Measurements from ENCODE around the gene ARPC1A.

DNA sequence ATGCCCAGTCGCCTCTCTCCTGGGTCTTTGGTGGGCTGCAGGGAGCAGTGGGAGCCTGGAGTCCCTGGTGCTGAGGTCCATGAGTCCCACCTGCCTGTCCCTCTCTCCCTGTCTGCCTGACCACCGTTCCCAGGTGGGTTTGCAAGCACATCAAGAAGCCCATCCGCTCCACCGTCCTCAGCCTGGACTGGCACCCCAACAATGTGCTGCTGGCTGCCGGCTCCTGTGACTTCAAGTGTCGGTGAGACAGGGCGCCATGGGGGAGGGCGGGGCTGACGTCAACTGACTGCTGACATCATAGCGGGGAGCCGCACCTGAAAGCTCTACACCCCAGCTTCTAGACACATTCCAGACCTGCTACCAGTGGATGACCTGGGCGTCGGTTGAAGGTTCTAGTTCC lies 64.1 kb downstream of the ARPC1A start:
- TF ChIP-seq, protein P1, sequence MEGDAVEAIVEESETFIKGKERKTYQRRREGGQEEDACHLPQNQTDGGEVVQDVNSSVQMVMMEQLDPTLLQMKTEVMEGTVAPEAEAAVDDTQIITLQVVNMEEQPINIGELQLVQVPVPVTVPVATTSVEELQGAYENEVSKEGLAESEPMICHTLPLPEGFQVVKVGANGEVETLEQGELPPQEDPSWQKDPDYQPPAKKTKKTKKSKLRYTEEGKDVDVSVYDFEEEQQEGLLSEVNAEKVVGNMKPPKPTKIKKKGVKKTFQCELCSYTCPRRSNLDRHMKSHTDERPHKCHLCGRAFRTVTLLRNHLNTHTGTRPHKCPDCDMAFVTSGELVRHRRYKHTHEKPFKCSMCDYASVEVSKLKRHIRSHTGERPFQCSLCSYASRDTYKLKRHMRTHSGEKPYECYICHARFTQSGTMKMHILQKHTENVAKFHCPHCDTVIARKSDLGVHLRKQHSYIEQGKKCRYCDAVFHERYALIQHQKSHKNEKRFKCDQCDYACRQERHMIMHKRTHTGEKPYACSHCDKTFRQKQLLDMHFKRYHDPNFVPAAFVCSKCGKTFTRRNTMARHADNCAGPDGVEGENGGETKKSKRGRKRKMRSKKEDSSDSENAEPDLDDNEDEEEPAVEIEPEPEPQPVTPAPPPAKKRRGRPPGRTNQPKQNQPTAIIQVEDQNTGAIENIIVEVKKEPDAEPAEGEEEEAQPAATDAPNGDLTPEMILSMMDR (conservative IDR thresholded peaks at IDR 0.05; ENCODE audit: low read depth, low read length), result no peak
- no peak for TF ChIP-seq EZH2 (IDR thresholded peaks at IDR 0.05; ENCODE audit: low read length, unreplicated experiment)
- TF ChIP-seq EZH2phosphoT487 (IDR thresholded peaks at IDR 0.05; ENCODE audit: borderline replicate concordance, low read length), result no peak
